Thyroid gland (tissue), 4 donors: ENCODE data around the gene MND1.

Source experiments
- POLR2A ChIP-seq, 2 donors: fragments of 450-650 bp; IDR thresholded peaks; one replicate each; pipeline ENCODE4 v1.6.1; 2017; ENCODE audit warnings: antibody characterized with exemption in 2 of 2, mild to moderate bottlenecking in 2 of 2, moderate library complexity in 1 of 2
- TF ChIP-seq, protein P1 (sequence below), 6 experiments: fragments of 200-600 bp in 3 of 6; fragments of 450-650 bp in 3 of 6; sonication (generic) in 3 of 6; IDR thresholded peaks; one replicate each; pipeline ENCODE4 v1.5.1; 2016 to 2019; ENCODE audit warnings: antibody characterized with exemption in 6 of 6, mild to moderate bottlenecking in 2 of 6, inconsistent platforms in 1 of 6, moderate library complexity in 1 of 6

DNA sequence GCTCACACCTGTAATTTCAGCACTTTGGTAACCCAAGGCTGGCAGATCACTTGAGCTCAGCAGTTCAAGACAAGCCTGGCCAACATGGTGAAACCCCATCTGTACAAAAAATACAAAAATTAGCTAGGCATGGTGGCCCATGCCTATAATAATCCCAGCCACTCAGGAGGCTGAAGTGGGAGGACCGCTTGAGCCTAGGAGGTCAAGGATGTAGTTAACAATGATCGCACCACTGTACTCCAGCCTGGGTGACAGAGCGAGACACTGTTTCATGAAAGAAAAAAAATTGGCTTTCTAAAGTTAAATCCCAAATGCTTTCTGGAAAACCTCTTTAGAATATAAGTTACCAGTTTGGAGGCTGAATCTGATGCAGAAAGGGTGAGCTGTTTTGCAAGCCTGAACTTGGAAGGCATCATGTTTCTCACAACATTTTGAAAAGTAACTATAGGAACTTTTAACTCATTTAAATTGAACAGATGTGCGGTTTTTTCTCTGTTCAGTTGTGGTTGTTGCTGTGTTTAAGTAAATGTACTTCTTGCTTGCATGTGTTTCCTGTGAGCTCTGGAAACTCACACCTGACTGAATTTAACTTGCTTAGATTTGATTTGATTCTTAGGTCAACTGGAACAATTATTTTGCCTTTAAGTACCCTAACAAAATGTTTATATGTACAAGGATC lies 81.9 kb downstream of the MND1 start:
- TF ChIP-seq, protein P1, sequence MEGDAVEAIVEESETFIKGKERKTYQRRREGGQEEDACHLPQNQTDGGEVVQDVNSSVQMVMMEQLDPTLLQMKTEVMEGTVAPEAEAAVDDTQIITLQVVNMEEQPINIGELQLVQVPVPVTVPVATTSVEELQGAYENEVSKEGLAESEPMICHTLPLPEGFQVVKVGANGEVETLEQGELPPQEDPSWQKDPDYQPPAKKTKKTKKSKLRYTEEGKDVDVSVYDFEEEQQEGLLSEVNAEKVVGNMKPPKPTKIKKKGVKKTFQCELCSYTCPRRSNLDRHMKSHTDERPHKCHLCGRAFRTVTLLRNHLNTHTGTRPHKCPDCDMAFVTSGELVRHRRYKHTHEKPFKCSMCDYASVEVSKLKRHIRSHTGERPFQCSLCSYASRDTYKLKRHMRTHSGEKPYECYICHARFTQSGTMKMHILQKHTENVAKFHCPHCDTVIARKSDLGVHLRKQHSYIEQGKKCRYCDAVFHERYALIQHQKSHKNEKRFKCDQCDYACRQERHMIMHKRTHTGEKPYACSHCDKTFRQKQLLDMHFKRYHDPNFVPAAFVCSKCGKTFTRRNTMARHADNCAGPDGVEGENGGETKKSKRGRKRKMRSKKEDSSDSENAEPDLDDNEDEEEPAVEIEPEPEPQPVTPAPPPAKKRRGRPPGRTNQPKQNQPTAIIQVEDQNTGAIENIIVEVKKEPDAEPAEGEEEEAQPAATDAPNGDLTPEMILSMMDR (IDR thresholded peaks at IDR 0.05), result no peak
- no peak for TF ChIP-seq POLR2A (IDR thresholded peaks at IDR 0.05)
